GM18526 (cell line): ENCODE data around the gene FBXO42.

Experiments
- POLR2A ChIP-seq: IDR thresholded peaks from 3 replicates; pipeline ENCODE4 v1.6.1; 2011; ENCODE audit not compliant: insufficient read length; ENCODE audit errors: extremely low read depth

FBXO42 gene

DNA sequence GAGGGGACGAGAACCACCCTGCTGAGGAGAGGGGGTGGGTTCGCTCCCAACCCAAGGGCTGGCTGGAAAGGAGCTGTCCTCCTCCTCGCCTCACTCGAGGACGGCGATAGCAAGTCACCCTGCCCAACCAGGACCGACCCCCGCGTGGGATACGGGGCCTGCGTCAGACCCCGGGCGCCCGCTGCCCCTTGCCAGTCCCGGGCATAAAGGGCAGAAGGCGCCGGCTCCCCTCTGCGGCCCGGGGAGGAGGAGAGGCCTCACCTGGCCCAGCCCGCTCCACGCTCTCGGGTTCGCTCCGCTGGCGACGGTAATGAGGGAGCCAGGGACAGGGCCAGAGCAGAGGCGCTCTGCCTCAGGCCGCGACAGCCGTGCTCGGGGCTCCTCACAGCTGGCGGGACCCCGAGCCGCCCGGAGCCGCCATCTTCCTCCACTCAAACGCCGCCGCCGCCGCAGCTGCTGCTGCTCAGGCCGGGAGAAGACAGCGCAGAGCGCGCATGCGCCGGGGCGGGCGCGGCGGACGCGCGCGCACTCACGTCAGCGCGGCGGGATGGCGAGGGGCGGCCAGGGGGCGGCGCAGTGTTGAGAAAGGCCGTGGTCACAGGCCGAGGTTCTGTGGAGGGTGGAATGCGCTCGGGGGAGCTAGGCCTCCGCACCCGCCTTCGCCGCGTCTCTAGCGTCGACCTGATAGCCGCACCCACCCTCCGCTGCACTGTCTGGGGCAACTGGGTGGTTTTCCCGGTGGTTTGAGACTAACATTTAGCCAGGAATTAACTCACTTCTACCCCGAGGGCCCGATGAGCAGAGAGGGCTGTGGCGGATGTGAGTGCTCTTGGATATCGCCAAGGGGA is at the start of gene FBXO42:
Gene FBXO42 (minus strand): TSS at position 487 of the 848 bp plus-strand sequence. CDS start 37,062 bp downstream, outside the sequence.
- TF ChIP-seq POLR2A, result peak; percentile 85

DNA sequence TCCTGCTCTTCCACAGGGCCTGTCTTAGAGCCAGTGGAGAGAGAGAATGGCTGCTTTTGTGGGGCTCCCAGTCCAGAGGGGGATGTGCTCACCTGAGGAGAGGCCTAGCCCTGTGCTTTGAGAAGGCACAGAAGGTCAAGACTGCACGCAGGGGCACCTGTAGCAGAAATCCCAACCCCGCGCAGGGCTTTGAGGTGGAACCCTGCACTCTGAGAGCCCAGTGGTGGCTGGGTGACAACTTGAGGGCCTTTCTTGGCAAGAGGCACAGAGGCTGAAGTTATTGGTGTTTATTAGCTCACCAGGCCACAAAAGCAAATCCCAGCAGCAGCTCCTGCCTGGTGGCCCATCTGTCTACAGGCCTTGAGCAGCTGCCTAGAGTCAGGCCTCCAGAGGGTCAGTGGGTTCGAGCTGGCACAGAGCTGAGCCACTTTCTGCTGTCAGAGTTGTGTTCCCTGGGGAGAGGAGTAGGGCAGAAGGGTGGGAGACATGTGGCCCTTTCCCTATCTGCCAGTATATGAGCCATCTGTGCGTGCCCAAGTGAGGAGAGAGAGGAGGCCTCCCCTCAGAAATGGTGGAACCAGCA is 46.2 kb upstream of the FBXO42 start:
- no peak for TF ChIP-seq POLR2A

DNA sequence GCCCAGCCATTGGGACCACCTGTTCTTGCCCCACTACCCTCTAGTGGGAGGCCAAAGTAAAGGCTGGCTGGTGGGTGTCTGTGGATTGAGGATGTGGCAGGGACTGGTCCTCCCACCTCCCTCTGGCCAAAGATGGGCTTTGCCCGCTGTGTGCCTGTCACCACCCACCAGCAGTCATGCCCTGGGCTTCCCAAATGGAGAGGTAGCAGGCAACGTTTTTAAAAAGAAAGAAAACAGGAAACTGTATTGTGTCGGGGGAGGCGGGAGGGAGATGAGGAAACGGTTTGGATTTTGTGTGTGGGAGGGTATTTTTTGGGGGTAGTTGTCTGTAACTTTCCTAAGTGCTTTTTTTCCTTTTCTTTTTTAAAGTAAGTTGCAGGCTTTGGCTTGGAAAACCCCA is 44.8 kb upstream of the FBXO42 start:
- no peak for TF ChIP-seq POLR2A

DNA sequence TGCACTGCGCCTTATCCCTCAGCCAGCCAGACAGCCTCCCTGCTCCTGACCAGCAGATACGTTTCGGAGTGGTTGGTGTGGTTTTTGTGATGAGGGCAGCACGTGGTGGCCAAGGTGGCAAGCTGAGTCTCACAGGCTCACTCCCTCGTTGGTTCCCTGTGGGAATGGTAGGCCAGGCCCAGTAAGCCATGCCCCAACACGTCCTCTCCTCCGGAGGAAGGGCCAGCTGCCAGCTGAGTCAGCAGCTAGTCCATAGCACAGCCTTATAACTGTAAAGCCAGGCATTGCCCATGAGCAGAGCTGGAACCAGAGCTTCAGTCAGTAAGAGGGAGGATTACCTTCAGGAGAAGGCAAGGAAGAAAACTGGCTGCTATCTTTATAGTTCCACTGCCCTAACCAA is 44.3 kb upstream of the FBXO42 start:
- no peak for TF ChIP-seq POLR2A

DNA sequence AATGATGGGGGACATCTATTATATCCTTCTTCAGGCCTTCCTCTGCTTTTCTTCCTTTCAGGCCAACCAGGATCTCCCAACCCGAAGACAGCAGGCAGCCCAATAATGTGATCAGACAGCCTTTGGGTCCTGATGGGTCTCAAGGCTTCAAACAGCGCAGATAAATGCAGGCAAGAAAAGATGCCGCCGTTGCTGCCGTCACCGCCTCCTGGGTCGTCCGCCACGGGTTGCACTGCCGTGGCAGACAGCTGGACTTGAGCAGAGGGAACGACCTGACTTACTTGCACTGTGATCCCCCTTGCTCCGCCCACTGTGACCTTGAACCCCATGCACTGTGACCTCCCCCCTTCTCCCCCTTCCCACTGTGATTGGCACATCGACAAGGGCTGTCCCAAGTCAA is 42.7 kb upstream of the FBXO42 start:
- no peak for TF ChIP-seq POLR2A

DNA sequence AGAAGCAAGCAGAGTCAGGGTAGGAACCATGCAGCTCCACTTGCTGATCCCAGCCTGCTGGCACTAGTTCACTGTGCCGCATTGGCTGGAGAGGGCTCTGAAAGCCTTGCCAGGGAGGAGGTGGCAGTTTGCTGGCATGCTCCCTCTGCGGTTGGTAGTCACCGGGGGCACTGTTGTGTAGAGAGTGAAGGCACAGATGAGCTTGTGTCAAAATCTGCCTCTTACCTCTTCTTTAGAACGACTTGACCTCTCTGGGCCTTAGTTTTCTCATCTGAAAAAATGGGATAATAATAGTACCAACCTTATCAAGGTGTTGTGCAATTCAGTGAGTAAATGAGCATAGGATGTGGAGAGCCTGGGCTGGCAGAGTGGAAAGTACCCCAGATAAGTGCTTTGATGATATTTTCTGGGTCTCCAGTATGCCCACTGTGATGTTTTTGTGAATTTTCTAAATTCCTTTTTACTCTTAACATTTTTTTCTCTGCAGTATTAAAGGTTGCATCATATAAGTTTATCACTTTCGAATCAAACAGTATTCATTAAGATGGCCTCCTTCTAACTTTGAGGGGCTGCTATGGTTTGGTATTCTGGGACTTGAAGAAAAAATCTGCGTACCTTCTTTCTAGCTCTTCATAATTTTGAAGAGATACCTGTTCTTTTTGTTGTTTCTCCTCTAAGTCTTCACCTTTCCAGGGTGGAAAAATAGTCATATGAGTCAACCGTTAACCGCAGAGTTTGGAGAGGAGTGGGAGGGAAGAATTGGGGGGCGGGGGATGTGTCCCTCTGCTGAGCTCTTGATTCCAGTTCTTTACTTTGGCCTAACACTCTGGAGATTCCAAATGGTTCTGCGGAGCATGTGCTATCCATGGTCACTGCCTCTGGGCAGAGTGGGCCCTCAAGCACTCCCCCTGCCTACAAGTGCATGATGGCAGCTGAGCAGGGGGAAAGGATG is 41.6 kb upstream of the FBXO42 start:
- TF ChIP-seq POLR2A, result no peak

DNA sequence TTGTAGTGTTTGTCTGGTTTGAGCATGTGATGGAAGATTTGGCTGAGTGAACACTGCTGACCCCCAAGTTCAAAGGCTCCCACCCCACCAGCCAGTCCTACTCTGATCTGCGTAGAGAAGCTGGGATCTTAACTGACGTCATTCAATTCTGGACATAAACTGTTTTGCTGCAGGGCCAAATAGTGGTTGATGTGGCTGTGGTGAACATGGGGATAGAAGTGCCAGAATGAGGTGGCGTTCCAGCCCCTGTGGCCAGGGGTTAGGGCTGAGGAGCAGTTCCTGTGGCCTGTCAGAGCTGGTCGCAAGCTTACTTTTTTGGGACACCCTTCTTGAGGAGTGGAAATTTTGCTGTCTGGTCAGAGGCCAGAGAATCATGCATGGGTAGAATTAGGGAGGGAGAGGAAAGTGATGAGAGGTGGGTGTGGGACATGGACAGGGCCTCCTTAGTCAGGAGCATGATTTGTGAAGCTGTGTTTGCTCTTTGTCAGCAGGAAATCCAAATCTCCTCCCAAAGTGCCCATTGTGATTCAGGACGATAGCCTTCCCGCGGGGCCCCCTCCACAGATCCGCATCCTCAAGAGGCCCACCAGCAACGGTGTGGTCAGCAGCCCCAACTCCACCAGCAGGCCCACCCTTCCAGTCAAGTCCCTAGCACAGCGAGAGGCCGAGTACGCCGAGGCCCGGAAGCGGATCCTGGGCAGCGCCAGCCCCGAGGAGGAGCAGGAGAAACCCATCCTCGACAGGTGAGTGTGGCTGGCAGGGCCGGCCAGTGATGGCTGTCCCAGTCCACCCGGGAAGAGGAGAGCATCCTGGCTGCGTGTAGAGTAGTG is 40.7 kb upstream of the FBXO42 start:
- TF ChIP-seq POLR2A, result no peak

DNA sequence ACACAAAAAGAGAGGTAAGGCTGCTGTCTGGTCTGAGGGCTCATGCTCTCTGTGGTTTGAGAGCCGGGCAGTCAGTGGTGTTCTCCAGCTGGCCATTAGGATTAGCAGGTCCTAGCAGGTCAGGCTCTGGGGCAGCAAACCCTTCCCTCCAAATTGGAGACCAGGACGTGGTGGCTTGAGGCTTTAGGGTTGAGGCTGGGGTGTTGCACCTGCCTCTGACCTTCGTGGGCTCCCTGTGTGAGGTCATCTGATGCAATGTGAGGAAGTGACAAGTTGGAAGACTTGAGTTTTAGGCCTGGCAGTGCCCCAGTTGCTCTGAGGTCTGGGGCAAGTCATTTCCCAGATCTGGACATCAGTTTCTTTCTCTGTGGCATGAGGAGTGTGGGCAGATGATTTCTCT is 39.1 kb upstream of the FBXO42 start:
- TF ChIP-seq POLR2A, result no peak

DNA sequence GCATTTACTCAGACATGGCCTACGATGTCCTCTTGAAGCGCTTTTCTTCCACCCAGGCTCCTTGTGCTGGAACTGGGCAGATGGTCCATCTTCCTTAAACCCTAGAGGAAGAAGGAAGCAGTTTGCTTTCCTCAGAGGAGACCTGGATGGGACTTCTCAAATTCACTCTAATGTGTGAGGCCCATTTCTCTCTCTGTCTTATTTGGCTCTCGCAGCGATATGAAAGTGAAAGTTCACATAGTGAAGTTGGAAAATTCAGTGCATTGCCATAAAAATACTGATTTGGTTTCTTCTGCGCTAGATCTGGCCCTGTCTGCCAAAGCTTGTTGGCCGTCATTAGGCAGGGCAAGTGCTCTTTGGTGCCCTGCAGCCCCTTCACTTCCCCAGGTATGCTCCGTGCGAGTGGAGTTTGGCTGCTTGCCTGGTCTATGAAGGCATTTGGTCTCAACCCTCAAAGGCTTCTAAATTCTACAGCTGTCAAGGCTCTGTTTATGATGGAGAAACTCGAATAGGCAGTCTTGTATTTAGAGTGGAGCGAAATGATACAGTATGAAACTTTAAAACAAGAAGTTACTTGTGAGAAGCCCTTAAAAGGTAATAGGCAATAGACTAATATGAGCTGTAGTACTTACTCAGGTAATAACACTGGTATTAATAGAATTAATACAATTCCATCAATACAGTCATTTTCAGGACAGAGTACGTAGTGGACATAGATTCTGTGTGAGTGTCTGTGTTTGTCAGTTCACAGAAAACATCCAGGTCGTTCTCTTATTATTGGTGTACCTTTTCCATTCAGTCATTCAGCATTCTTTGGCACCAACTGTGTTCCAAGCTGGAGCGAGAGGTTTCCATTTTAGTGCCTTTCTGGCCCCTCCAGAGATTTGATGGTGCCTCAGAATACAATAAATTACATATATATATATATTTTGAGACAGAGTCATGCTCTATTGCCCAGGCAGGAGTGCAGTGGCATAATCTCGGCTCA is 35.2 kb upstream of the FBXO42 start:
- no peak for TF ChIP-seq POLR2A

DNA sequence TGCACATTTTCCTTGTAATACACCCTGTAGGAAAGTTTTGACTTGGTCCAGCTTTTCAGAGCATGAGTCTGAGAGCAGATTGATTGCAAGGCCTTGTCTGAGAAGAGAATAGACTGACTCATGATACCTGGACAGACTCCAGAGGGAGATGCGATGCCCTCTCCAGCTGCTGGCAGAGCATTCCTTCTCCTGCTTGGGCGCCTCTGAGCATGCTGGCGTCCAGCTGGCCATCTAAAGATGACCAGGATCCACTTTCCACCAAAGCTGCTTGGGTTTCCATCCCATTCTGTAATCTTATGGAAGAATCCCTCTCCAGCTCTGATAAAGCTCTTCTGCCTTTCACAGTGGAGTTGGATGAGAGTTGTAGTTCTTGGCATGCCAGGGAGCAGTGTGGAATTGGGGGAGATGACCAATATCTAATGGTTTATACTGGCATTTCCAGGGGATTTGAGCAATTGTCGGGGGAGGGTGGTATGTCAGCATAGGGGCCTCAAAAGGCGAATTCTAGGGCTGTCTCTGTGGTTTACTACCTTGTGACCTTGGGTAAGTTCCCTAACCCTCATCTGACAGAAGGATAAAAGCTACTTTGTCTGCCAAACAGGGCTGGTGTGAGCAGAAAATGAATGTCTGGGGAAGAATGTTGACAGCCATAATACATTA is 34.3 kb upstream of the FBXO42 start:
- no peak for TF ChIP-seq POLR2A

DNA sequence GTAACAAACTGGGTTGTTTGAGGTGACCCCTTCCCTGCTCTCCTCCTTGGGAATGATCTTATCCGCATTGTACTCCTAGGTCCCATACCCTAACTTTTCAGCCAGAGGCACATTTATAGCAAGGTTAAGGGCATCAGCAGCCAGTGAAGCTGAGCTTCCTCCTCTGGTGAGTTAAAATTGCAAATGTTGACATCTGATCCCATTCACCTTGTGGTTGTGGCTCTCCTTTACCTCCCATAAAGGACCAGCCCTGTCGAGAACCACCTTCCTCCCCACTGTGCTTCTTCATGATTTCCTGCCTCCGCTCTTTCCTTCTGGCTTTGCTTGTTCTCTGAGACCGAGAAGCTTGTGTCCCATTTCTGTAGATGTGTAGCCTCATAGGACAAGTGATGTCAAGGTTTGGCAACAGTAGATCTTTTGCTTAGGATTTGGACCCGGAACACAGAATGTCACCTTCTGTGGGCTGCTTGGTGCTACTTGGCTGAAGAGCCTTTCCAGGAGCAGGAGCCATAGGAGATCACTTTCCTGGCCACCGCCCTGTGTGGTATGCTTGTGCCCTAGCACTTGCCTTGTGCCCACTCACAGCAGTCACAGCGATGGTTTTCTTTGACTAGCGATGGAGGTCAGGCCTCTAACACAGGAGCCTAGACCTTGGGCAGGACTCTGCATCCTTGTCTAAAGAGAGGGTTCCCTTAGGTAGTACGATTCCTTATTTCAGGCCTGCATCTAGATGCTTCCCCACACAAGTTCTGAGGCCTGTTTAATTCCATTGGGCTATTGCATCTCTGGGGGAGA is 33.6 kb upstream of the FBXO42 start:
- TF ChIP-seq POLR2A, result no peak

DNA sequence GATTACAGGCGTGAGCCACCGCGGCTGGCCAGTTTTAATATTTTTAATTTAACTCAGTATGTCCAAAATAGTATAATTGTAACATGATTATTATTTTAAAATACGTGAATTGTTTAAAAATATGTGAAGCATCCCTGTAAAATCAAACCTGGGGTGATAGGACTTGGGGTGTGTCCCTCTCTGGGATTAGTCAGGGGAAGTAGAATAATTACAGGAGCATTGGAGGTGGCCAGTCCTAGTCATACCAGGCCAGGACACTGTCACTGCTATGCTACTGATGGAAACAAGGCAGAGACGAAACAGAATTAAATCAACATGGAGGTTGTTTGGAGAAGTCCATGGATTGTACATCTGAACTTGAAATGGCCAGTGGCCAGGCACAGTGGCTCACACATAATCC is 31.6 kb upstream of the FBXO42 start:
- no peak for TF ChIP-seq POLR2A
